Endothelial cell of umbilical vein (primary cell): ENCODE results near the gene TAX1BP3. TPM values are rescaled to one million over a fixed set of nuclear protein-coding genes. Genes with fewer than 3 reads are reported as not detected.

Experiments
- BruUV-seq: library from RNA; stranded (reverse); fragments of 400-500 nt; replicated peaks from 2 replicates; lab custom pipeline; 2021; lab: Mats Ljungman, UMichigan
- CTCF ChIA-PET: fragments of 300-600, 350-600 bp; sonication (Branson Sonifier 250); formaldehyde crosslinking; loops from one replicate; lab custom pipeline; 2021; ENCODE audit warnings: antibody characterized with exemption, inconsistent platforms; lab: Charles Lee
- POLR2A ChIA-PET: fragments of 300-600, 350-600 bp; sonication (Branson Sonifier 250); formaldehyde crosslinking; loops from one replicate; lab custom pipeline; 2021; ENCODE audit warnings: antibody characterized with exemption, inconsistent platforms; lab: Charles Lee
- DNase-seq: peaks from one replicate; pipeline ENCODE4 v3.0.0-alpha.2; 2011; ENCODE audit warnings: low read depth, low spot score
- FAIRE-seq: peaks from 2 replicates; lab custom pipeline; 2011; peaks lifted over from hg19 to GRCh38; lab: Jason Lieb, UNC
- H2AFZ ChIP-seq: 2 replicates; pipeline ENCODE4 v1.6.0; 2012; ENCODE audit warnings: low read depth, low read length, control low read depth, inconsistent platforms
- H3K27ac ChIP-seq: 2 replicates; pipeline ENCODE4 v1.5.1; 2011; ENCODE audit warnings: low read depth, mild to moderate bottlenecking, control low read depth, low read length, moderate library complexity; ENCODE audit not compliant: insufficient read depth
- H3K27me3 ChIP-seq, 2 experiments: 2 replicates each; pipeline versions ENCODE4 v1.6.0 to v1.6.1; 2011; ENCODE audit warnings: low read length in 2 of 2, mixed read lengths in 1 of 2; ENCODE audit not compliant: control insufficient read depth in 2 of 2, insufficient read depth in 2 of 2
- H3K36me3 ChIP-seq, 2 experiments: 2 replicates in 1 of 2; 3 replicates in 1 of 2; pipeline ENCODE4 v1.5.1; 2011; ENCODE audit warnings: low read length in 2 of 2, mild to moderate bottlenecking in 1 of 2, moderate library complexity in 1 of 2; ENCODE audit not compliant: control insufficient read depth in 2 of 2, insufficient read depth in 2 of 2; ENCODE audit errors: extremely low read depth in 1 of 2
- H3K4me1 ChIP-seq: 3 replicates; pipeline ENCODE4 v1.5.1; 2011; ENCODE audit warnings: mild to moderate bottlenecking, low read length; ENCODE audit not compliant: control insufficient read depth, insufficient read depth; ENCODE audit errors: extremely low read depth
- H3K4me2 ChIP-seq: 2 replicates; pipeline ENCODE4 v1.6.1; 2011; ENCODE audit warnings: low read length, control low read depth, mixed read lengths; ENCODE audit not compliant: insufficient read depth
- H3K4me3 ChIP-seq, 3 experiments: fragments of 200-600 bp in 1 of 3; sonication (generic), shearing (Covaris generic) in 1 of 3; replicated peaks in 1 of 3; 2 replicates each; pipeline ENCODE4 v1.5.1; 2011 to 2016; ENCODE audit warnings: control low read depth in 3 of 3, low read length in 3 of 3, mild to moderate bottlenecking in 2 of 3, inconsistent platforms in 1 of 3, low read depth in 1 of 3, moderate library complexity in 1 of 3; ENCODE audit not compliant: insufficient read depth in 1 of 3
- H3K79me2 ChIP-seq: 2 replicates; pipeline ENCODE4 v1.6.0; 2012; ENCODE audit warnings: low read length, inconsistent platforms; ENCODE audit not compliant: control insufficient read depth, insufficient read depth
- H3K9ac ChIP-seq: replicated peaks from 2 replicates; pipeline ENCODE3; 2011; ENCODE audit warnings: low read length, control low read depth; ENCODE audit not compliant: insufficient read depth; ENCODE audit errors: extremely low read depth
- H3K9me1 ChIP-seq: replicated peaks from 3 replicates; pipeline ENCODE4 v1.6.0; 2011; ENCODE audit warnings: mild to moderate bottlenecking, low read length; ENCODE audit not compliant: control insufficient read depth, insufficient read depth; ENCODE audit errors: extremely low read depth
- H3K9me3 ChIP-seq: replicated peaks from 2 replicates; pipeline ENCODE4 v1.5.1; 2012; ENCODE audit warnings: low read length, inconsistent platforms; ENCODE audit not compliant: control insufficient read depth, insufficient read depth
- H4K20me1 ChIP-seq: replicated peaks from 2 replicates; pipeline ENCODE3; 2011; ENCODE audit warnings: mild to moderate bottlenecking, low read length; ENCODE audit not compliant: control insufficient read depth, insufficient read depth; ENCODE audit errors: extremely low read depth
- GATA2 ChIP-seq: IDR thresholded peaks from 2 replicates; pipeline ENCODE4 v1.7.0; 2011; ENCODE audit warnings: low read depth, mild to moderate bottlenecking, moderate library complexity, mixed read lengths, low read length; ENCODE audit not compliant: insufficient read length, insufficient read depth
- JUN ChIP-seq: IDR thresholded peaks from 2 replicates; pipeline ENCODE4 v1.6.1; 2011; ENCODE audit warnings: borderline replicate concordance, low read depth; ENCODE audit not compliant: insufficient read length, insufficient read depth
- MYC ChIP-seq: IDR thresholded peaks from one replicate; pipeline ENCODE4 v1.6.1; 2011; ENCODE audit warnings: mild to moderate bottlenecking, low read depth, low read length
- POLR2A ChIP-seq: IDR thresholded peaks from 2 replicates; pipeline ENCODE4 v1.6.1; 2012; ENCODE audit warnings: low read depth, mild to moderate bottlenecking, control low read depth, low read length
- dilution Hi-C: fragments of 300-500 bp; cut with MboI; formaldehyde crosslinking; loops from one replicate; pipeline ENCODE4 v1.15.0; 2019; ENCODE audit warnings: low sequenced_read_pairs; ENCODE audit not compliant: extremely low pct_ligation_motif_present
- intact Hi-C: fragments of 100-400 bp; cut with micrococcal nuclease; formaldehyde crosslinking; loops from one replicate; pipeline ENCODE4 v1.10.0; 2022
- polyA plus RNA-seq, 4 experiments: library from polyadenylated mRNA; depleted of rRNA in 3 of 4; stranded (reverse) in 3 of 4; unstranded in 1 of 4; fragments of >200 nt; gene quantifications; 2 replicates each; pipeline versions ENCODE4 v1.2.1 to v1.2.3, GENCODE V29; 2011 to 2012; ENCODE audit warnings: missing spikeins in 1 of 4
- total RNA-seq: library from RNA; stranded (reverse); gene quantifications from 2 replicates; pipeline ENCODE4 v1.2.3, GENCODE V29; 2021
- TF ChIP-seq, protein P1 (sequence below), 2 donors: IDR thresholded peaks; 1 replicate in 1 of 2; 2 replicates in 1 of 2; pipeline ENCODE4 v1.5.1; 2011; ENCODE audit warnings: low read length in 2 of 2, mild to moderate bottlenecking in 2 of 2, moderate library complexity in 2 of 2, control low read depth in 1 of 2, inconsistent platforms in 1 of 2, low read depth in 1 of 2; ENCODE audit not compliant: insufficient read depth in 1 of 2; ENCODE audit errors: extremely low read depth in 1 of 2

TAX1BP3 gene
- total and polyA plus RNA-seq, 2 donors (not counting 3 experiments of a cell fraction or from before 2014, with no cell fraction given) = 254 to 315 TPM

DNA sequence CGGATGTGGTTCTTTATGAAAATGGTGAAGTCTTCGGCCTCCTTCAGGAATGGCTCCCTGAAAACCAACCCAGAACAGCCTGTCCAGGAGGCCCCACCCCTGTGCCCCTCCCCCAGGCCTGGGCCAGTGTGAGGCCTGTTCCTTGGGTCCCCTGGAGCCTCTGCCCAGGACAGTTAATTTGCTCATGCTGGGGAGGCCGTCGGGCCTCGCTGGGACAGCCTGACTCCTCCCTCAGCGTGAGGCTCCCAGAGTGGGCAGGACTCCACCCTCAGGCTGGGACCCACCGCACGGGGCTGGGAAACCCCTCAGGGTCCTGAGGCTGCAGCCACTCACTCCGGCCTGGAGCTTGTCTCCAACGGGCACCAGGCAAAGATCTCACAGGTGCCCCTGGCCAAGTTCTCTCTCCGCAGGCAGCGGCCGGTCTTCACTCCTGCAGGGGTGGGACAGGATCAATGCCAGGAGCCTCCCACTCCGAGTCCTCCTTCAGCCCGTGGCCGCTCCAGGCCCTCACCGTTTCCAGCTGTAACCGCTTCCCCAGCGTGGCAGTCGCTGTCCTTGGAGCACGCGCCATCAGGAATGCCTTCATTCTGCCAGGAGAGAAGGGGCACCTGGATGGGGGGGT is 21.8 kb upstream of the TAX1BP3 start:
- DNase-seq (no peak), FAIRE-seq (no peak)
- no peak overlapping the region for H2AFZ ChIP-seq
- intact Hi-C loops = no loop called here
- H3K9me1 ChIP-seq = no peaks in the 10 kb centered on the region
- H3K9me3 ChIP-seq = no peaks in the 10 kb centered on the region
- no peaks in the 10 kb centered on the region for H3K4me1 ChIP-seq
- peaks cover 7 to 9% of the 10 kb centered on the region in 2 experiments for H3K27me3 ChIP-seq
- no peak overlapping the region for H3K27ac ChIP-seq
- no peak overlapping the region for H3K4me3 ChIP-seq
- H3K79me2 ChIP-seq = no peaks in the 10 kb centered on the region
- H3K36me3 ChIP-seq = no peaks in the 10 kb centered on the region
- no peak overlapping the region for H3K9ac ChIP-seq
- ChIA-PET POLR2A (no interaction called here), CTCF (no interaction called here)
- dilution Hi-C loops = no loop called here
- BruUV-seq = no TSS peak
- no peak overlapping the region for H3K4me2 ChIP-seq
- H4K20me1 ChIP-seq = no peaks in the 10 kb centered on the region
- TF ChIP-seq JUN (no peak), GATA2 (no peak), POLR2A (no peak), MYC (no peak)
- TF ChIP-seq, protein P1, sequence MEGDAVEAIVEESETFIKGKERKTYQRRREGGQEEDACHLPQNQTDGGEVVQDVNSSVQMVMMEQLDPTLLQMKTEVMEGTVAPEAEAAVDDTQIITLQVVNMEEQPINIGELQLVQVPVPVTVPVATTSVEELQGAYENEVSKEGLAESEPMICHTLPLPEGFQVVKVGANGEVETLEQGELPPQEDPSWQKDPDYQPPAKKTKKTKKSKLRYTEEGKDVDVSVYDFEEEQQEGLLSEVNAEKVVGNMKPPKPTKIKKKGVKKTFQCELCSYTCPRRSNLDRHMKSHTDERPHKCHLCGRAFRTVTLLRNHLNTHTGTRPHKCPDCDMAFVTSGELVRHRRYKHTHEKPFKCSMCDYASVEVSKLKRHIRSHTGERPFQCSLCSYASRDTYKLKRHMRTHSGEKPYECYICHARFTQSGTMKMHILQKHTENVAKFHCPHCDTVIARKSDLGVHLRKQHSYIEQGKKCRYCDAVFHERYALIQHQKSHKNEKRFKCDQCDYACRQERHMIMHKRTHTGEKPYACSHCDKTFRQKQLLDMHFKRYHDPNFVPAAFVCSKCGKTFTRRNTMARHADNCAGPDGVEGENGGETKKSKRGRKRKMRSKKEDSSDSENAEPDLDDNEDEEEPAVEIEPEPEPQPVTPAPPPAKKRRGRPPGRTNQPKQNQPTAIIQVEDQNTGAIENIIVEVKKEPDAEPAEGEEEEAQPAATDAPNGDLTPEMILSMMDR (IDR thresholded peaks at IDR 0.05; ENCODE audit: extremely low read depth in 1 of 2, insufficient read depth in 1 of 2, low read depth in 1 of 2, low read length in 2 of 2) = no peak
